Measurements from ENCODE around the gene DIABLO.
"Not testable (repeated sequence)": the region's sequence is repeated elsewhere in the genome, so short reads cannot be mapped to it uniquely, and the experiment has no call there.

The DIABLO gene

DNA sequence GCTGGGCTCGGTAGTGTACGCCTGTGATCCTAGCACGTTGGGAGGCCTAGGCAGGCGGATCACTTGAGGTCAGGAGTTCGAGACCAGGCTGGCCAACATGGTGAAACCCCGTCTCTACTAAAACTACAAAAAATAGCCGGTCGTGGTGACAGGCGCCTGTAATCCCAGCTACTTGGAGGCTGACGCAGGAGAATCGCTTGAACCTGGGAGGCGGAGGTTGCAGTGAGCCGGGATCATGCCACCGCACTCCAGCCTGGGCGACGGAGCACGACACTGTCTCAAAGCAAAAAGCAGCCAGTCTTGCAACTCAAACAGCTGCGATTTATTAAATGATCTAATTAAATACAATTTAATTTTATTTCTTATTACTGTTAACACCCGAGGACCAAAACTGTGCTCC, 23.0 kb downstream of the DIABLO start:
- peak overlapping the region; percentile 83 for H3K4me3 Mint-ChIP-seq
- not testable (repeated sequence) for H3K9me3 Mint-ChIP-seq, H3K27ac Mint-ChIP-seq, H3K4me1 Mint-ChIP-seq, H3K36me3 Mint-ChIP-seq, H3K27me3 Mint-ChIP-seq

DNA sequence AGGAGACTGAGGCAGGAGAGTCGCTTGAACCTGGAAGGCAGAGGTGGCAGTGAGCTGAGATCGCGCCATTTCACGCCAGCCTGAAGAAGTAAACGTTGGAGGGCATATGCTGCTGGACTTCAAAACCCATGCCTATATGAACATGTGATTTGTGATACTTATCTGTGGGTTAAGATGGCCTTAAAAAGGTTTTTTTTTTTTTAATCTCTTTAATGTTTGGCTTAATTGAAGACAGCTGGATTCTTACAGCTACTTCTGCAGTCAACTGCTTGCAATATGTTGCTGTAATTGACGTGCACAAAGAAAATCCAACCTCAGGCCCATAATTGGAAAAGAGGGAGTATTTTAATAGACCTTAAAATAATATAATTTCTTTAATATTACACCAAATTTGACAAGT, 23.8 kb downstream of the DIABLO start:
- Mint-ChIP-seq H3K9me3 (no peaks in the 10 kb centered on the region), H3K4me3 (no peak overlapping the region), H3K27me3 (peaks cover 8% of the 10 kb centered on the region), H3K36me3 (no peaks in the 10 kb centered on the region), H3K4me1 (peaks cover 8% of the 10 kb centered on the region), H3K27ac (no peak overlapping the region)

DNA sequence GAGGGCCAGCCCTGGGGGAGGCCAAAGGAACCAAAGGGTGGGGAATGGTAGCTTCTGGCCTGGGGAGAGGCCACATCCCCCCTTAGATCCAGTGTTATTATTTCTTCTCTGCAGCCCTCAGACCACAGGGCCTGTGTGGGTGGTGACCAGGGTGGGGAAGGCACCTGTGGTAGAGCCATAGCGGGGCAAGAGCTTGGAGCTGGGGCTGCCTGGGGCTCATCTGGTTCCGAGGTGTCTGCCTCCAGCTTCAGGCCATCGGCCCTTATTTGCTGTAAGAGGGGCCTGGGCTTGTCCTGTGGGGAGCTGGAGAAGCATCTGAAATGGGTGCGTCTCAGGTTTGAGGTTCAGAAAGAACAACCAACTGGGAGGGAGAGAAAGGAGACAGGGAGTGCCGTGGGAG, 24.5 kb downstream of the DIABLO start:
- Mint-ChIP-seq H3K9me3 (no peaks in the 10 kb centered on the region), H3K4me3 (no peak overlapping the region), H3K27ac (no peak overlapping the region), H3K27me3 (peaks cover 8% of the 10 kb centered on the region), H3K4me1 (peaks cover 8% of the 10 kb centered on the region), H3K36me3 (no peaks in the 10 kb centered on the region)

DNA sequence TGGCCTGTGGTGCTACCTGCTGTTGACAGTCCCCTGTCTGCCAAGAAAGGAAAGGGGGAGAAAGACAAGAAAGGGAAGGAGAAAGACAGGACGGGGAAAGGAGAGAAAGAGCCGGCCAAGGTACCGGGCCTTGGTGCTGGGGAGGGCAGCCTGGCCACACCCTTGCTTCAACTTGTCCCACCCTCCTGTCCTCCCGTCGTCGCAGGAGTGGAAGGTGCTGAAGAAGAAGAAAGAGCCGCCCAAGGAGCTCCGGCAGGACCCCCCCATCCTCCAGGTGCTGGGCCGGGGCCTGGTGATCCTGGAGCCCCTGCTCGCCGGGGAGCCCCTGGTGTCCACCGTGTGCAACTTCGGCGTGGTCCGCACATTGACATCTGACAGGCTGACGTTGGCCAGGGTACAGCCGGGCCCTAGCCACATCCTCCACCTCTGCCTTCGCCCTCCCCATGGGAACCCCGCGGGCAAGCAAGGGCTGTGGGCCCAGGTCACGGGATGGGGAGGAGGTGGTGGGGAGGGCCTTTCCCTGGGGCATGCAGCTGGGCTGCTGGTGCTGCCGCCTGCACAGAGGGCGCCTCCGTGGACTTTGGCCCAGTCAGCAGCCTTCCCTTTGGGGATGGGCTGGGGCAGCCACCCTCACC, 25.2 kb downstream of the DIABLO start:
- no peak overlapping the region for H3K4me3 Mint-ChIP-seq
- peaks cover 8% of the 10 kb centered on the region for H3K4me1 Mint-ChIP-seq
- H3K36me3 Mint-ChIP-seq, result no peaks in the 10 kb centered on the region
- H3K27ac Mint-ChIP-seq, result no peak overlapping the region
- no peaks in the 10 kb centered on the region for H3K9me3 Mint-ChIP-seq
- peaks cover 8% of the 10 kb centered on the region for H3K27me3 Mint-ChIP-seq

DNA sequence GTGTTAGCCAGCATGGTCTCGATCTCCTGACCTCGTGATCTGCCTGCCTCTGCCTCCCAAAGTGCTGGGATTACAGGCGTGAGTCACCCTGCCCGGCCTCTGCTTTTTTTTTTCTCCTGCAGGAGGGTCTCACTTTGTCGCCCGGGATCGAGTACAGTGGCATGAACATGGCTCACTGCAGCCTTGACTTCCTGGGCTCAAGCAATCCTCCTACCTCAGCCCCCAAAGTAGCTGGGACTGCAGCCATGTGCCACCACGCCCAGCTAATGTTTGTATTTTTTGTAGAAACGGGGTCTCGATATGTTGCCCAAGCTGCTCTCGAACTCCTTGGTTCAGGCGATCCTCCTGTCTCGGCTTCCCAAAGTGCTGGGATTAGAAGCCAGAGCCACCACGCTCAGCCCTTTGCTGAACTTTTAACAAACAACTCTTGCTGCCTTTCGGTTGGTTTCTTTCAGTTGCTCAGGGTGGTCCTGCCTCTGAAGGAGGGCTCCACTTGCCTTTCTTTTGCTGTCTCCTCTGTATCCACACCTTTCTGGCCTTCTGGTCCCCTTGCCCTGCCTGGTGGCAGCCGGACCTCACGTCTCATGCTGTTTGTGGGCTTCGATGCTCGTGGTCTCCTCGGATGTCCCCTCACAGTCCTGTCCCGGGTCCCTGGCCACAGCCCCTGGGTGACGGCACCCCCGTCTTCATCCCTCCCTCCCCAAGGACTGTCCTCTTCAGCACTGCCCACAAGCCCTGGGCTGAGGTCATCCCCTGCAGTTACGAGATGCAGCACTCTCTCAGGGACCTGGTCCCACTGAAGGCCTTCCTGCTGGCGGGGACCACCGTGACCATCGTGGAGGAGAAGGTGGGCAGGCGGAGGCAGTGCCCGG, 26.1 kb downstream of the DIABLO start:
- H3K9me3 Mint-ChIP-seq, result no peaks in the 10 kb centered on the region
- peaks cover 3% of the 10 kb centered on the region for H3K4me1 Mint-ChIP-seq
- peaks cover 1% of the 10 kb centered on the region for H3K36me3 Mint-ChIP-seq
- H3K4me3 Mint-ChIP-seq, result no peak overlapping the region
- H3K27me3 Mint-ChIP-seq, result peaks cover 6% of the 10 kb centered on the region
- peak overlapping the region; percentile 72 for H3K27ac Mint-ChIP-seq

DNA sequence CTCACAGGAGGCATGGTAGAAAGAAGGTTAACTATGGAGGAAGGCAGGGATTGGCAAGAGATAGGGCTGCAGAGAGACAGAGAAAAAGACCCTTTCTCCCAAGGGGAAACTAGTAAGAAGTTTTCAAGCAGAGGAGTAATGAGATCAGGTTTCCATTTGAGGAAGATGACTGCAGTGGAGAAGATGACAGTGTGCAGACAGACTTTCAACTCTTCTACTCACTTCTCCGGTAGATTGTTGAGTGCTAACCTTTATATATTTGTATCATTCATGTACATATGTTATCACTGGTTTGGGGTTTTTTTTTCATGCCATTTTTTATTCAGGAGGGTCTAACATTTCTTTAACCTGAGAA, 28.3 kb downstream of the DIABLO start:
- peaks cover 6% of the 10 kb centered on the region for H3K27me3 Mint-ChIP-seq
- H3K36me3 Mint-ChIP-seq, result peaks cover 1% of the 10 kb centered on the region
- H3K4me3 Mint-ChIP-seq, result no peak overlapping the region
- no peaks in the 10 kb centered on the region for H3K9me3 Mint-ChIP-seq
- no peak overlapping the region for H3K27ac Mint-ChIP-seq
- no peaks in the 10 kb centered on the region for H3K4me1 Mint-ChIP-seq

DNA sequence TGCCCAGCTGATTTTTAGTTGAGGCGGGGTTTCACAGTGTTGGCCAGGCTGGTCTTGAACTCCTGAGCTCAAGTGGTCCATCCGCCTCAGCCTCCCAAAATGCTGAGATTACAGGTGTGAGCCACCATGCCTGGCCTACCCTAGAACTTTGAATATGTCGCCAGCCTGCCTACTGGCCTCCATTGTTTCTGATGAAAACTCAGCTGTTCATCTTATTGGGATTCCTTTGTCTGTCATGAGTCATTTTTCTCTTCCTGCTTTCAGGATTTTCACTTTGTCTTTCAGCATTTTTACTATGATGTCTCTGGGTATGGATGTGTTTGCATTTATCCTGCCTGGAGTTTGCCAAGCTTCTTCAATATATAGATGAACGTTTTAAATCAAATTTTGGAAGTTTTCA, 30.4 kb downstream of the DIABLO start:
- no peak overlapping the region for H3K27ac Mint-ChIP-seq
- H3K4me3 Mint-ChIP-seq, result no peak overlapping the region
- H3K4me1 Mint-ChIP-seq, result peaks cover 3% of the 10 kb centered on the region

DNA sequence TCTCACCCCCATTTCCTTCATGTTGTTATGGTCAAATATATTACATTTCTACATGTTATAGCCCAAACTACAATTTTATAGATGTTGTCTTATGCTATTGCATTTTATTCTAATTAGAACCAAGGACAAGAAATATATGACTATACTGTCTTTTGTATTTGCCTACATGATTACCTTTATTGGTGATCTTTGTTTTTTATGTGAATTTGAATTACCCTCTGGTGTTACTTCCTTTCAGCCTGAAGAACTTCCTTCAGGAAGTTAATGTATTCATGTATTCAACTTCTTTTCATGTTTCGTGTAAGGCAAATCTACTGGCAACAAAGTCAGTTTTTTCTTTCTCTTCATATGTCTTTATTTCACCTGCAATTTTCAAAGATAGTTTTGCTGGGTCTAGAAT, 31.0 kb downstream of the DIABLO start:
- H3K27me3 Mint-ChIP-seq, result peaks cover 6% of the 10 kb centered on the region
- no peak overlapping the region for H3K4me3 Mint-ChIP-seq
- H3K4me1 Mint-ChIP-seq, result peaks cover 3% of the 10 kb centered on the region
- no peak overlapping the region for H3K27ac Mint-ChIP-seq
- H3K9me3 Mint-ChIP-seq, result no peaks in the 10 kb centered on the region
- H3K36me3 Mint-ChIP-seq, result peaks cover 1% of the 10 kb centered on the region

More for the DNA sequence above, 30.4 kb downstream of the DIABLO start:
- Mint-ChIP-seq H3K27me3 (peaks cover 6% of the 10 kb centered on the region), H3K9me3 (no peaks in the 10 kb centered on the region), H3K36me3 (peaks cover 1% of the 10 kb centered on the region)

DNA sequence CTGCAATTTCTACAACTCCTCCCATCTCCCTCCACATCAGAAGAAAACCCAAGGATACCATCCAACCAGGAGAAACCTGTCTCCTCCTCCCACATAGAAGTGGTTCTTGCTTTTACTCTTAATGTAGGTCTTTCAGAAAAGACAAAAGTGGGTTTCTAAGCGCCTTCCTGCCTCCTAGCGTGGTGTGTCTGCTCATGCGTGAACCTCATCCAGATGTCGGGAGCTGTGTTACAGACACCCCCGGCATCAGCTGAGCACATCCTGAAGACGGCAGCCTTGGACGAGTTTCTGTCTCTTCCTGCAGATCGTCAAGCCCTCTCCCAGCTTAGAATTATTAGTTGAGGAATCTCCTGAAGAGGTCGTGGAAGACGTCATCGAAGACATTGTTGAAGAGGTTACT, 33.4 kb downstream of the DIABLO start:
- no peak overlapping the region for H3K4me3 Mint-ChIP-seq
- H3K27ac Mint-ChIP-seq, result no peak overlapping the region
- peaks cover 3% of the 10 kb centered on the region for H3K4me1 Mint-ChIP-seq
- H3K36me3 Mint-ChIP-seq, result peaks cover 1% of the 10 kb centered on the region
- peaks cover 1% of the 10 kb centered on the region for H3K27me3 Mint-ChIP-seq
- H3K9me3 Mint-ChIP-seq, result no peaks in the 10 kb centered on the region

DNA sequence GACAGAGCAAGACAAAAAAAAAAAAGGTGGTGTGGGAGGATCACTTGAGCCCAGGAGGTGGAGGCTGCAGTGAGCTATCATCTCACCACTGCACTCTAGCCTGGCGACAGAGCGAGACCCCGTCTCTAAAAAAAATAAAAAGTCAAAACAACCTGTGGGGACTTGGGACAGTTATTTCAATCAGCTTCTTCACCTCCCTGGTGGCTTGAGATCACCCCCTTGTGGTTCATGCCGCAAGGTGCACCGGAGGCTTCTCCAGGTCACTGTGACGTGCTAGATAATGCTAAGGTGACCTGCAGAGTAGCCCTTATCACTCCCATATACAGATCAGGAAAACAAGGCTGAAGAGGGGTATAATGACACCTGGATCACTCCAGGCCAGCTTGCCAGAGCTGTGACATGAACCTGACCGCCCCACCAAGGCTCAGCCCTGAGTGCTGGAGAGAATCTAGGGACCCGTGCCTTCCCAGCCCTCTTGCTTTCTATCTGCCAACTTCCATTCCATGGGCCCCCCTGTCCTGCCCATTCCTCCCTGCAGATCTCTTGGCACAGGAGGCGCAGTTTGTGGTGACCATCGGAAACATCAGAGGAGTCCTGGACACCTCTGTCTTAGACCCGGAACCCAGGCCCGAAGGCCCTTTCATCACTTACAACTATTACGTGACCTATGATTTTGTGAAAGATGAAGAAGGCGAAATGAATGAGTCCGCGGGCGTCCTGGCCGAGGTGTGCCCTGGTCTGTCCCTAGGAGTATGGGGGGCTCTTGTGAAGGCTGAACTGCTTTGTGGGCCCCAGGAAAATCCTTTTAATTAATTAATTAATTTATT, 34.8 kb downstream of the DIABLO start:
- H3K27ac Mint-ChIP-seq, result no peak overlapping the region
- peaks cover 3% of the 10 kb centered on the region for H3K4me1 Mint-ChIP-seq
- H3K36me3 Mint-ChIP-seq, result peaks cover 1% of the 10 kb centered on the region
- no peaks in the 10 kb centered on the region for H3K27me3 Mint-ChIP-seq
- no peaks in the 10 kb centered on the region for H3K9me3 Mint-ChIP-seq
- H3K4me3 Mint-ChIP-seq, result no peak overlapping the region

DNA sequence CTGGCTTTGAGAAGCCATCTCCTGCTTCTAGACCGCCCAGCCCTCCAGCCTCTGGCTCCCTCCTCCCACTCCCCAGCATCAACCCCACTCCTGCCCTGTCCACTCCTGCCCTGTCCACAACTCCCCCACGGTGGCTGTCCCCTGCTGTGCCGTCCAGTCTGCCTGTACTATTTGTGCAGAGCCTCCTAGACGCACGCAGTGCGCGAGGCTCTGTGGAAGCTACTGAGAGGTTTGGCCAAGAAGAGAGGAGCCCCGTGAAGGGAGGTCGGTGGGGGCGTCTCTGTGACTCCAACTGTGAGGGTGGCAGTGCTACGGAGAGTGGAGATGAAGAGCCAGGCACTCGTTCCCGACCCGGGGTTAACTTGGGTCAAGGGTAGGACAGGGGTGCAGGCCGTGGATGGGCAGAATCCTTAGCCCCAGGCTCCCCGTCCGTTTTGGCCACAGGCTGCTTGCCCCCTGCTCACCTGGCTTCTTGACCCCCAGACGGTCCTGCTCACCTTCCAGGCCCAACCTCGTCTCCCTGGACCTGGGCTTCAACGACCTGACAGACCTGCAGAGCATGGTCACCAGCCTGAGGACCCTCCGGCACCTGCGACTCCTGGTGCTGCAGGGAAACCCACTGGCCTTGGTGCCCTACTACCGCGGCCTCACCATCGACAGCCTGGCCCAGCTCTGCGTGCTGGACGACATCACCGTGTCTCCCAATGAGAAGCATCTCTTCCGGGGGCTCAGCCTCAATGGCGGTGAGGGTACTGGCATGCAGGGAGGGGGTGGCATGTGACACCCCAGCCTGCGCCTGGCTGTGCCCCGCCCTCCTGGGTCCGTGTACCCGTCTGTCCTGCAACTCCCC, 36.0 kb downstream of the DIABLO start:
- Mint-ChIP-seq H3K27ac (no peak overlapping the region), H3K36me3 (no peaks in the 10 kb centered on the region), H3K9me3 (no peaks in the 10 kb centered on the region), H3K27me3 (no peaks in the 10 kb centered on the region), H3K4me3 (no peak overlapping the region), H3K4me1 (peaks cover 3% of the 10 kb centered on the region)

DNA sequence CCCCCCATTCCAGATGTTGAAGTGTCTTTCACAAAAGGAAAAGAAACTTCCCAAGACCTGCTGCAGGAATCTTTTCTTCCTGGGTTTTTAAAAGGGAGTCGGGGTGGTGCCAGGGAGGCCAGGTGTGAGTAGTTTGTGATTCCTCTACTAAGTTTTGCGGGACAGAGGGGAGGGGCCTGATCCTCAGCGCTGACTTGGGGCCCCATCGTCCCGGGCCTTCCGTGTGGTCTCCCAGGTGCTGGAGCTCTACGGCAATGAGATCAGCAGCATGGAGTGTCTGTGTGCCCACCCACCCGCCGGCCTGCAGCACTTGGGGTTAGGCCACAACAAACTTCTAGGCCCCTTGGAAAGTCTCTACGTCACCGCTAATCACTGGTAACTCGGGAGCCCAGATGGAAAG, 38.4 kb downstream of the DIABLO start:
- no peaks in the 10 kb centered on the region for H3K9me3 Mint-ChIP-seq

DNA sequence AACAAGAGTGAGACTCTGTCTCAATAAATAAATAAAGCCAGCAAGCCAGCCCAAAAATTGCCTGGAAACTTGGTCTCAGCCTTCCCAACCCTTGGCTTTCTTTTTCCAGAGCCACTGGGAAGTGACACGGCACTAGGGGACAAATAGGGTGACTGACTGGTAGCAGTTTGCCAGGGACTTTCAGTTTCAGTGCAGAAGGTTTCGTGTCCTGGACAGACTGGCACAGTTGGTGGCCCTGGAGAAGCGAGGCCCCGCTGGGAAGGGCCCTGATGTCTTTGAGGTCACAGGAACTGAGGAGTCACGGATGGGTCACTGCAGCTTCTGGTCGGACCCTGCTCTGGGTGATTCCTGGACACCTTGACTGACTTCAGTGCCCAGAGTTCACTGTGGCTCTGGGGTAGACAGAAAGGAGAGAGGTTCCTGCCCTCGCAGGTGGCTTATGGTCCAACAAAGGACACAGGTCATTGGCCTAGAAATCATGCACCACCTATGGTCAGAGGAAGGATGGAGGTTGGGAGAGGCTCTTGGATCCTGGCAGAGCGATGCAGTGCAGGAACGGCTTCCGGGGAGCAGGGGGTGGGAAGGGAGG, 40.3 kb downstream of the DIABLO start:
- Mint-ChIP-seq H3K36me3 (no peaks in the 10 kb centered on the region), H3K4me1 (peaks cover 7% of the 10 kb centered on the region), H3K27me3 (no peaks in the 10 kb centered on the region), H3K27ac (no peak overlapping the region), H3K4me3 (no peak overlapping the region), H3K9me3 (no peaks in the 10 kb centered on the region)

More for the DNA sequence above, 38.4 kb downstream of the DIABLO start:
- Mint-ChIP-seq H3K36me3 (no peaks in the 10 kb centered on the region), H3K4me1 (peaks cover 10% of the 10 kb centered on the region), H3K4me3 (no peak overlapping the region), H3K27ac (no peak overlapping the region), H3K27me3 (no peaks in the 10 kb centered on the region)

DNA sequence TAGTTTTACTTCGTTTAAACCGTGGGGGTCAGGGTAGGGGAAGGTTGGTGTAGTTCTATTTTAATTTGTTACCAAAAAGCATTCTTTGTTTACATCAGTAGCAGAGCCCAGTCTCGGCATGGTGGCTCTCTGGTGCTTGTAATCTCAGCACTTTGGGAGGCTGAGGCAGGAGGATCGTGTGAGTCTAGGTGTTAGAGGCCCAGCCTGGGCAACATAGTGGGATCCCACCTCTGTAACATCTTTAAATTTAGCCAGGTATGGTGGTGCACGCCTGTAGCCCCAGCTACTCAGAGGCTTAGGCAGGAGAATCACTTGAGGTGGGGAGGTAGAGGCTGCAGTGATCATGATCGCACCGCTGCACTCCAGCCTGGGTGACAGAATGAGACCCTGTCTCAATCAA, 40.8 kb downstream of the DIABLO start:
- Mint-ChIP-seq H3K27ac (no peak overlapping the region), H3K36me3 (no peaks in the 10 kb centered on the region), H3K4me1 (peaks cover 7% of the 10 kb centered on the region), H3K27me3 (no peaks in the 10 kb centered on the region), H3K9me3 (no peaks in the 10 kb centered on the region), H3K4me3 (no peak overlapping the region)

DNA sequence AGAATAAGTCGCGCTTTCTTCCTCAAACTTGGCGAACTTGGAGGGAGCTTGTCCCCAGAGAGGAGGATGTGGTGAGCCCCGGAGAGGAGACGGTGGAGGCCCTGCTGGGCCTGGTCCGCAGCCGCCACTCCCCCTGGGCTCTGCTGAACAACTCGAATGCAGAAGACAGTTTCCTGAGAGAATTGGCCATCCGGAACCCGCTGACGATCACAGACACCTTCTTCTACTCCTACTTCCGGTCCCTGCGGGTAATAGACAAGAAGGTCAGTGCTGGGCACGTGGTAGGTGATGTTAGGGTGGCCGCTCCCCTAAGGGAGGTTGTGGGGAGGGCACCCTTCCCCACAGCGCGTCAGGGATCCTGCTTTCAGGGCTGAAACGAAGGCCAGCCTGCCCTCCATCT, 41.3 kb downstream of the DIABLO start:
- Mint-ChIP-seq H3K27ac (no peak overlapping the region), H3K36me3 (no peaks in the 10 kb centered on the region), H3K9me3 (no peaks in the 10 kb centered on the region), H3K4me1 (peaks cover 7% of the 10 kb centered on the region), H3K4me3 (peak overlapping the region; percentile 60), H3K27me3 (no peaks in the 10 kb centered on the region)

Measured in activated naive CD4-positive, alpha-beta T cell treated with anti-CD3 and anti-CD28 coated beads, Interleukin-2, amount 50 U/mL, for 24 hours (primary cell).